Measurements from ENCODE around the gene CLEC6A. TPM values are rescaled to one million over a fixed set of nuclear protein-coding genes. Genes with fewer than 3 reads are reported as not detected.
"Not testable (repeated sequence)": the region's sequence is repeated elsewhere in the genome, so short reads cannot be mapped to it uniquely, and the experiment has no call there.

Gene CLEC6A
- total and polyA plus RNA-seq, 4 donors = not detected

DNA sequence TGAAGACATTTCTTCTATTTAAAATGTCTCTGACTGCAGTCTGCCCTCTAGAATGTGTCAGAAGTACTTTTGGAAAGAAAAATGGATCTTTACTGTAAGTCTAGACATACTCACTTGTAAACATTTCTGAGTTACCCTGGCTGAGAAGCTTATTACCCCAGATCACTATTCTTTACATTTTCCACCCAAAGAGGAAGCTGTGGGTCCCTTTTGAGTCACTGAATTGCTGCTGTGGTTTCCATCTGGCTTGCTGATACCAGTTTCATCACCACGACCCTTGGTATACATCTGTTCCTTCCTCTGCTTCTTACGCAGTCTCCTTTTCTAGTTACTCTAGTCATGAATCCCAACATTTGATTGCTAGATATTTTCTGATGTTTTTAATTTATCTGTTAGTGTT lies 37.3 kb downstream of the CLEC6A start:
- Histone ChIP-seq H3K27ac (ENCODE audit: low read depth in 1 of 2, low read length in 2 of 2) (no peak overlapping the region), H3K9ac (ENCODE audit: low read depth in 1 of 2, low read length in 2 of 2) (no peak overlapping the region), H3K9me3 (ENCODE audit: control insufficient read depth in 4 of 4, low read length in 3 of 4) (peaks cover 0 to 2% (median under 1%) of the 10 kb centered on the region in 4 donors), H3K4me3 (ENCODE audit: low read depth in 1 of 3, low read length in 3 of 3) (no peak overlapping the region), H3K4me1 (ENCODE audit: control insufficient read depth in 4 of 4, insufficient read depth in 4 of 4, low read length in 3 of 4) (no peaks in the 10 kb centered on the region), H3K36me3 (ENCODE audit: control insufficient read depth in 4 of 4, insufficient read depth in 3 of 4, low read depth in 1 of 4, low read length in 3 of 4) (no peaks in the 10 kb centered on the region), H3K27me3 (ENCODE audit: control insufficient read depth in 4 of 4, insufficient read depth in 4 of 4, low read length in 3 of 4) (peaks cover 0 to 2% (median 0%) of the 10 kb centered on the region in 4 donors)
- DNase-seq (ENCODE audit: low spot score) = no peak
- WGBS = 38% methylated on average over 2 of the region's 2 CpGs
- TF ChIP-seq FOXA1 (IDR thresholded peaks at IDR 0.05) = no peak
- no peak for TF ChIP-seq EGR1 (IDR thresholded peaks at IDR 0.05; ENCODE audit: low read depth in 2 of 2)
- TF ChIP-seq JUND (IDR thresholded peaks at IDR 0.05) = no peak
- no peak for TF ChIP-seq FOXA2 (IDR thresholded peaks at IDR 0.05)
- no peak for TF ChIP-seq ATF3 (IDR thresholded peaks at IDR 0.05)
- TF ChIP-seq TAF1 (conservative IDR thresholded peaks at IDR 0.05) = no peak
- TF ChIP-seq MAX (IDR thresholded peaks at IDR 0.05) = no peak

DNA sequence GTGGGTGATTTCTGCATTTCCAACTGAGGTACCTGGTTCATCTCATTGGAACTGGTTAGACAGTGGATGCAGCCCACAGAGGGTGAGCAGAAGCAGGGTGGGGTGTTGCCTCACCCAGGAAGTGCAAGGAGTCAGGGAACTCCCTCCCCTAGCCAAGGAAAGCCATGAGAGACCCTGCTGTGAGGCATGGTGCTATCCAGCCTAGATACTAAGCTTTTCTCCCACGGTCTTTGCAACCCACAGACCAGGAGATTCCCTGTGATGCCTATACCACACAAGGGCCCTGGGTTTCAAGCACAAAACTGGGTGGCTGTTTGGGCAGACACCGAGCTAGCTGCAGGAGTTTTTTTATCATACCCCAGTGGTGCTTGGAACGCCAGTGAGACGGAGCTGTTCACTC lies 39.9 kb downstream of the CLEC6A start:
- H3K4me1 ChIP-seq (ENCODE audit: control insufficient read depth in 4 of 4, insufficient read depth in 4 of 4, low read length in 3 of 4); H3K36me3 ChIP-seq (ENCODE audit: control insufficient read depth in 4 of 4, insufficient read depth in 3 of 4, low read depth in 1 of 4, low read length in 3 of 4); H3K4me3 ChIP-seq (ENCODE audit: low read depth in 1 of 3, low read length in 3 of 3); H3K27me3 ChIP-seq (ENCODE audit: control insufficient read depth in 4 of 4, insufficient read depth in 4 of 4, low read length in 3 of 4); DNase-seq (ENCODE audit: low spot score); H3K27ac ChIP-seq (ENCODE audit: low read depth in 1 of 2, low read length in 2 of 2); H3K9me3 ChIP-seq (ENCODE audit: control insufficient read depth in 4 of 4, low read length in 3 of 4); H3K9ac ChIP-seq (ENCODE audit: low read depth in 1 of 2, low read length in 2 of 2): not testable (repeated sequence)
- 80% methylated on average over 4 of the region's 4 CpGs for WGBS

GRCh38 chr12:8496074-8496473 lies 40.3 kb downstream of the CLEC6A start:
- not testable (repeated sequence) for H3K36me3 ChIP-seq (ENCODE audit: control insufficient read depth in 4 of 4, insufficient read depth in 3 of 4, low read depth in 1 of 4, low read length in 3 of 4); H3K27ac ChIP-seq (ENCODE audit: low read depth in 1 of 2, low read length in 2 of 2); H3K4me3 ChIP-seq (ENCODE audit: low read depth in 1 of 3, low read length in 3 of 3); H3K9ac ChIP-seq (ENCODE audit: low read depth in 1 of 2, low read length in 2 of 2); H3K27me3 ChIP-seq (ENCODE audit: control insufficient read depth in 4 of 4, insufficient read depth in 4 of 4, low read length in 3 of 4); H3K9me3 ChIP-seq (ENCODE audit: control insufficient read depth in 4 of 4, low read length in 3 of 4); DNase-seq (ENCODE audit: low spot score); H3K4me1 ChIP-seq (ENCODE audit: control insufficient read depth in 4 of 4, insufficient read depth in 4 of 4, low read length in 3 of 4)
- WGBS = 62% methylated on average over 7 of the region's 7 CpGs

- H3K4me3 ChIP-seq (ENCODE audit: low read depth in 1 of 3, low read length in 3 of 3) = no peak overlapping the region
- DNase-seq (ENCODE audit: low spot score) = no peak
- WGBS = 49% methylated on average over 4 of the region's 4 CpGs
- H3K9ac ChIP-seq (ENCODE audit: low read depth in 1 of 2, low read length in 2 of 2) = no peak overlapping the region
- H3K9me3 ChIP-seq (ENCODE audit: control insufficient read depth in 4 of 4, low read length in 3 of 4) = no peaks in the 10 kb centered on the region
- no peaks in the 10 kb centered on the region for H3K27me3 ChIP-seq (ENCODE audit: control insufficient read depth in 4 of 4, insufficient read depth in 4 of 4, low read length in 3 of 4)
- no peaks in the 10 kb centered on the region for H3K4me1 ChIP-seq (ENCODE audit: control insufficient read depth in 4 of 4, insufficient read depth in 4 of 4, low read length in 3 of 4)
- no peak overlapping the region for H3K27ac ChIP-seq (ENCODE audit: low read depth in 1 of 2, low read length in 2 of 2)
- H3K36me3 ChIP-seq (ENCODE audit: control insufficient read depth in 4 of 4, insufficient read depth in 3 of 4, low read depth in 1 of 4, low read length in 3 of 4) = no peaks in the 10 kb centered on the region
- TF ChIP-seq RAD21 (IDR thresholded peaks at IDR 0.05) (no peak), YY1 (IDR thresholded peaks at IDR 0.05) (no peak), HNF4A (conservative IDR thresholded peaks at IDR 0.05) (no peak), FOXA2 (IDR thresholded peaks at IDR 0.05) (no peak), CTCF (IDR thresholded peaks at IDR 0.05; ENCODE audit: low read depth, low read length, missing input control) (no peak), TAF1 (conservative IDR thresholded peaks at IDR 0.05) (no peak), GABPA (IDR thresholded peaks at IDR 0.05 in 1 of 2, conservative IDR thresholded peaks at IDR 0.05 in 1 of 2) (no peak)
These were observed 43.9 kb downstream of the CLEC6A start for GRCh38 chr12:8499616-8500015.
